HepG2 (cell line): ENCODE measurements around the gene DGAT2. TPM values are rescaled to one million over a fixed set of nuclear protein-coding genes. Genes with fewer than 3 reads are reported as not detected.

ENCODE experiments used
- ARNT2 ChIP-seq: sonication (generic); formaldehyde crosslinking; IDR thresholded peaks from 2 replicates; pipeline ENCODE4 v1.8.0; 2022; ENCODE audit warnings: mild to moderate bottlenecking, low read depth, missing genetic modification reagents, moderate library complexity
- ATF1 ChIP-seq: IDR thresholded peaks from 2 replicates; pipeline ENCODE4 v1.6.1; 2016; ENCODE audit warnings: mild to moderate bottlenecking, control low read depth
- FOXC1 ChIP-seq: sonication (generic); formaldehyde crosslinking; IDR thresholded peaks from 2 replicates; pipeline ENCODE4 v1.8.0; 2022; ENCODE audit warnings: mild to moderate bottlenecking, missing genetic modification reagents, borderline replicate concordance
- JARID2 ChIP-seq: sonication (generic); formaldehyde crosslinking; IDR thresholded peaks from 2 replicates; pipeline ENCODE4 v1.8.1; 2023; ENCODE audit warnings: missing genetic modification reagents, inconsistent platforms; ENCODE audit not compliant: insufficient replicate concordance
- MEF2D ChIP-seq: sonication (generic); formaldehyde crosslinking; IDR thresholded peaks from 2 replicates; pipeline ENCODE4 v1.5.1; 2020; ENCODE audit warnings: mild to moderate bottlenecking, missing genetic modification reagents
- MIER2 ChIP-seq: IDR thresholded peaks from 2 replicates; pipeline ENCODE4 v1.6.1; 2016; ENCODE audit warnings: missing biosample characterization, missing genetic modification reagents
- NONO ChIP-seq, 2 experiments: fragments of 450-650 bp in 1 of 2; sonication (generic) in 1 of 2; formaldehyde crosslinking in 1 of 2; IDR thresholded peaks in 1 of 2; conservative IDR thresholded peaks in 1 of 2; 2 replicates each; pipeline versions ENCODE4 v1.6.1 to v1.8.0; 2017 to 2022; ENCODE audit warnings: mild to moderate bottlenecking in 1 of 2, missing genetic modification reagents in 1 of 2, moderate library complexity in 1 of 2
- PCBP1 ChIP-seq: fragments of 200-400 bp; formaldehyde crosslinking; IDR thresholded peaks from 2 replicates; pipeline ENCODE4 v1.6.1; 2017; ENCODE audit warnings: mild to moderate bottlenecking, low read depth, low read length, borderline replicate concordance
- ZNF138 ChIP-seq: sonication (generic); formaldehyde crosslinking; IDR thresholded peaks from 2 replicates; pipeline ENCODE4 v1.5.0; 2020; ENCODE audit warnings: mild to moderate bottlenecking, low read depth, missing genetic modification reagents
- ZNF33A ChIP-seq: sonication (generic); formaldehyde crosslinking; IDR thresholded peaks from 2 replicates; pipeline ENCODE4 v1.5.1; 2020; ENCODE audit warnings: missing genetic modification reagents, mild to moderate bottlenecking, moderate library complexity, borderline replicate concordance
- ZNF446 ChIP-seq: sonication (generic); formaldehyde crosslinking; IDR thresholded peaks from 2 replicates; pipeline ENCODE4 v1.5.0; 2020; ENCODE audit warnings: mild to moderate bottlenecking, missing genetic modification reagents
- polyA plus RNA-seq, 8 experiments: library from polyadenylated mRNA; depleted of rRNA in 3 of 8; stranded (reverse) in 7 of 8; unstranded in 1 of 8; fragments of >200 nt; fragmentation: Illumina TruSeq in 4 of 8; extraction: Trizol in 4 of 8; gene quantifications; 2 replicates each; pipeline versions ENCODE4 v1.2.1 to v1.2.3, GENCODE V29; 2011 to 2016; ENCODE audit warnings: low read depth in 4 of 8, missing spikeins in 1 of 8, mixed read lengths in 1 of 8; ENCODE audit not compliant: insufficient read depth in 1 of 8
- total RNA-seq, 5 experiments: library from RNA; depleted of rRNA; stranded (reverse); fragments of >200 nt; fragmentation: Illumina TruSeq; extraction: Trizol; gene quantifications; 2 replicates each; pipeline ENCODE4 v1.2.3, GENCODE V29; 2016; ENCODE audit warnings: low read depth in 1 of 5
- TF ChIP-seq, protein P1 (sequence below): sonication (generic); formaldehyde crosslinking; IDR thresholded peaks from 2 replicates; pipeline ENCODE4 v1.5.0; 2020; ENCODE audit warnings: missing genetic modification reagents, mild to moderate bottlenecking, borderline replicate concordance
- TF ChIP-seq, protein P2 (sequence below): sonication (generic); formaldehyde crosslinking; conservative IDR thresholded peaks from 2 replicates; pipeline ENCODE4 v1.8.0; 2022; ENCODE audit warnings: low read depth, missing genetic modification reagents
- TF ChIP-seq, protein P3 (sequence below): sonication (generic); formaldehyde crosslinking; IDR thresholded peaks from 2 replicates; pipeline ENCODE4 v1.8.0; 2022; ENCODE audit warnings: missing genetic modification reagents, mild to moderate bottlenecking, borderline replicate concordance
- TF ChIP-seq, protein P4 (sequence below): sonication (generic); formaldehyde crosslinking; IDR thresholded peaks from 2 replicates; pipeline ENCODE4 v1.5.0; 2020; ENCODE audit warnings: missing genetic modification reagents
- TF ChIP-seq, protein P5 (sequence below): sonication (generic); IDR thresholded peaks from 2 replicates; pipeline ENCODE4 v1.6.1; 2016; ENCODE audit warnings: low read depth, borderline replicate concordance
- TF ChIP-seq, protein P6 (sequence below): IDR thresholded peaks from 2 replicates; pipeline ENCODE4 v1.6.1; 2016; ENCODE audit warnings: mild to moderate bottlenecking
- TF ChIP-seq, protein P7 (sequence below): sonication (generic); formaldehyde crosslinking; IDR thresholded peaks from 2 replicates; pipeline ENCODE4 v1.4.0; 2020; ENCODE audit warnings: mild to moderate bottlenecking, low read depth, missing genetic modification reagents

Gene DGAT2
- total and polyA plus RNA-seq, 2 of the 13 experiments (the other 11 are each of a cell fraction or from before 2014, with no cell fraction given): 39.0 to 65.6 TPM

DNA sequence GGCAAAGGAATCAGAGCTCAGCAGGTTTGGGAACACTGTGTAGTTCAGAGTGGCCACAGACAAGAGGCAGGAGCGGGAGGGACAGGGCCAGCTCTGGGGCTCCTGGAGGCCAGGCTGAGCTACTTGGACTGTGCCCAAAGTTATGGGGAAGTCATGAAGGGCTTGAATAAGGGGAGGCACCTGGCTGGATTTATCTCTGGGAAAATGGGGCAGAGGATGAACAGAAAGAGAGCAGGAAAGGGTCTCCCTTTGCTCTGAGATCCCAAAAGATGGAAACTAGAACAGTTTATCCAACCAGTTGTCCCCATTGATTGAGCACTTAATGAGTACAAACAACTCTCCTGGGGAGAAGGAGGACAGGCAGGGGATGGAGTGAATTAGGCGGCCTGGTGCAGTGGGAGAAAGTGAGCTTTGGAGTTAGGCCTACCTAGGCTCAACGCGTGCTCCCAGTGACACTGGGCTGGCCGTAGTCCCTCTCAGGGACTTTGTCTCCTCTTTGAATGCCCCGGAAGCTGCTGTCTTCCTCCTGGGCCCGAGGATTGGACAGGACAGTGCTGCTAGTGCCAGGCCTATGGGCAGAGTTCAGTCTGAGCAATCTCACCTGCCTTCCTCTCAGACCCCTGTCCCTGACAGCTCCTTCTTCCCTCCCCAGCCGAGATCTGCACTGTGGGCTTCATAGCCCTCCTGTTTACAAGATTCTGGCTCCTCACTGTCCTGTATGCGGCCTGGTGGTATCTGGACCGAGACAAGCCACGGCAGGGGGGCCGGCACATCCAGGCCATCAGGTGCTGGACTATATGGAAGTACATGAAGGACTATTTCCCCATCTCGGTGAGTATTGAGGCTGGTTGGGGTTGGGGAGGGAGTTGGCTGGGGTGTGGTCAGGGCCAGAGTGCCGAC lies 49.0 kb upstream of the DGAT2 start (continued):
- TF ChIP-seq, protein P1, sequence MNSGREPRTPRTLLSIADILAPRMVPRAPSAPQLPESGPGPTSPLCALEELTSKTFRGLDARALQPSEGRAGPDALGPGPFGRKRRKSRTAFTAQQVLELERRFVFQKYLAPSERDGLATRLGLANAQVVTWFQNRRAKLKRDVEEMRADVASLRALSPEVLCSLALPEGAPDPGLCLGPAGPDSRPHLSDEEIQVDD (CRISPR knock-in tag): no peak; the same call in 1 of the 2 replicates
- 0 out of 2 replicates have a peak, but pooled peaks have one; percentile 32 for TF ChIP-seq ZNF33A (CRISPR knock-in tag)
- TF ChIP-seq, protein P2, sequence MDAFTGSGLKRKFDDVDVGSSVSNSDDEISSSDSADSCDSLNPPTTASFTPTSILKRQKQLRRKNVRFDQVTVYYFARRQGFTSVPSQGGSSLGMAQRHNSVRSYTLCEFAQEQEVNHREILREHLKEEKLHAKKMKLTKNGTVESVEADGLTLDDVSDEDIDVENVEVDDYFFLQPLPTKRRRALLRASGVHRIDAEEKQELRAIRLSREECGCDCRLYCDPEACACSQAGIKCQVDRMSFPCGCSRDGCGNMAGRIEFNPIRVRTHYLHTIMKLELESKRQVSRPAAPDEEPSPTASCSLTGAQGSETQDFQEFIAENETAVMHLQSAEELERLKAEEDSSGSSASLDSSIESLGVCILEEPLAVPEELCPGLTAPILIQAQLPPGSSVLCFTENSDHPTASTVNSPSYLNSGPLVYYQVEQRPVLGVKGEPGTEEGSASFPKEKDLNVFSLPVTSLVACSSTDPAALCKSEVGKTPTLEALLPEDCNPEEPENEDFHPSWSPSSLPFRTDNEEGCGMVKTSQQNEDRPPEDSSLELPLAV (CRISPR knock-in tag): no peak
- TF ChIP-seq, protein P3, sequence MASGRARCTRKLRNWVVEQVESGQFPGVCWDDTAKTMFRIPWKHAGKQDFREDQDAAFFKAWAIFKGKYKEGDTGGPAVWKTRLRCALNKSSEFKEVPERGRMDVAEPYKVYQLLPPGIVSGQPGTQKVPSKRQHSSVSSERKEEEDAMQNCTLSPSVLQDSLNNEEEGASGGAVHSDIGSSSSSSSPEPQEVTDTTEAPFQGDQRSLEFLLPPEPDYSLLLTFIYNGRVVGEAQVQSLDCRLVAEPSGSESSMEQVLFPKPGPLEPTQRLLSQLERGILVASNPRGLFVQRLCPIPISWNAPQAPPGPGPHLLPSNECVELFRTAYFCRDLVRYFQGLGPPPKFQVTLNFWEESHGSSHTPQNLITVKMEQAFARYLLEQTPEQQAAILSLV (CRISPR knock-in tag): no peak; the same call in 1 of the 2 replicates
- TF ChIP-seq ATF1 (CRISPR knock-in tag): no peak
- 0 out of 2 replicates have a peak, but pooled peaks have one; percentile 28 for TF ChIP-seq ZNF138 (CRISPR knock-in tag)
- no peak for TF ChIP-seq PCBP1
- TF ChIP-seq MIER2 (CRISPR knock-in tag): peak; percentile 22; the same call in 1 of the 2 replicates
- TF ChIP-seq FOXC1: peak; percentile 56; the same call in 1 of the 2 replicates
- TF ChIP-seq, protein P4, sequence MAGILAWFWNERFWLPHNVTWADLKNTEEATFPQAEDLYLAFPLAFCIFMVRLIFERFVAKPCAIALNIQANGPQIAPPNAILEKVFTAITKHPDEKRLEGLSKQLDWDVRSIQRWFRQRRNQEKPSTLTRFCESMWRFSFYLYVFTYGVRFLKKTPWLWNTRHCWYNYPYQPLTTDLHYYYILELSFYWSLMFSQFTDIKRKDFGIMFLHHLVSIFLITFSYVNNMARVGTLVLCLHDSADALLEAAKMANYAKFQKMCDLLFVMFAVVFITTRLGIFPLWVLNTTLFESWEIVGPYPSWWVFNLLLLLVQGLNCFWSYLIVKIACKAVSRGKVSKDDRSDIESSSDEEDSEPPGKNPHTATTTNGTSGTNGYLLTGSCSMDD (CRISPR knock-in tag): no peak
- TF ChIP-seq, protein P5, sequence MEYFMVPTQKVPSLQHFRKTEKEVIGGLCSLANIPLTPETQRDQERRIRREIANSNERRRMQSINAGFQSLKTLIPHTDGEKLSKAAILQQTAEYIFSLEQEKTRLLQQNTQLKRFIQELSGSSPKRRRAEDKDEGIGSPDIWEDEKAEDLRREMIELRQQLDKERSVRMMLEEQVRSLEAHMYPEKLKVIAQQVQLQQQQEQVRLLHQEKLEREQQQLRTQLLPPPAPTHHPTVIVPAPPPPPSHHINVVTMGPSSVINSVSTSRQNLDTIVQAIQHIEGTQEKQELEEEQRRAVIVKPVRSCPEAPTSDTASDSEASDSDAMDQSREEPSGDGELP: peak; percentile 30; the same call in 1 of the 2 replicates
- TF ChIP-seq, protein P6, sequence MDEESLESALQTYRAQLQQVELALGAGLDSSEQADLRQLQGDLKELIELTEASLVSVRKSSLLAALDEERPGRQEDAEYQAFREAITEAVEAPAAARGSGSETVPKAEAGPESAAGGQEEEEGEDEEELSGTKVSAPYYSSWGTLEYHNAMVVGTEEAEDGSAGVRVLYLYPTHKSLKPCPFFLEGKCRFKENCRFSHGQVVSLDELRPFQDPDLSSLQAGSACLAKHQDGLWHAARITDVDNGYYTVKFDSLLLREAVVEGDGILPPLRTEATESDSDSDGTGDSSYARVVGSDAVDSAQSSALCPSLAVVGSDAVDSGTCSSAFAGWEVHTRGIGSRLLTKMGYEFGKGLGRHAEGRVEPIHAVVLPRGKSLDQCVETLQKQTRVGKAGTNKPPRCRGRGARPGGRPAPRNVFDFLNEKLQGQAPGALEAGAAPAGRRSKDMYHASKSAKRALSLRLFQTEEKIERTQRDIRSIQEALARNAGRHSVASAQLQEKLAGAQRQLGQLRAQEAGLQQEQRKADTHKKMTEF: no peak; the same call in 1 of the 2 replicates
- TF ChIP-seq ZNF446 (CRISPR knock-in tag): no peak
- TF ChIP-seq ARNT2 (CRISPR knock-in tag): no peak
- TF ChIP-seq MEF2D (CRISPR knock-in tag): peak; percentile 54; the same call in 1 of the 2 replicates
- TF ChIP-seq, protein P7, sequence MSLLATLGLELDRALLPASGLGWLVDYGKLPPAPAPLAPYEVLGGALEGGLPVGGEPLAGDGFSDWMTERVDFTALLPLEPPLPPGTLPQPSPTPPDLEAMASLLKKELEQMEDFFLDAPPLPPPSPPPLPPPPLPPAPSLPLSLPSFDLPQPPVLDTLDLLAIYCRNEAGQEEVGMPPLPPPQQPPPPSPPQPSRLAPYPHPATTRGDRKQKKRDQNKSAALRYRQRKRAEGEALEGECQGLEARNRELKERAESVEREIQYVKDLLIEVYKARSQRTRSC (CRISPR knock-in tag): no peak
- TF ChIP-seq NONO (IDR thresholded peaks at IDR 0.05): no peak
- peak; percentile 48 for TF ChIP-seq NONO (CRISPR knock-in tag; conservative IDR thresholded peaks at IDR 0.05)
- no peak for TF ChIP-seq JARID2 (CRISPR knock-in tag)
